Activated CD4-positive, alpha-beta T cell treated with anti-CD3 and anti-CD28 coated beads for 48 hours (primary cell): ENCODE measurements around the gene DEGS2.

Experiments
- DNase-seq: peaks from one replicate; pipeline ENCODE4 v3.0.0-alpha.2; 2020

DEGS2 gene

GRCh38 chr14:100147691-100148464, 11.6 kb downstream of the DEGS2 start:
- no peak for DNase-seq

- DNase-seq, result peak; percentile 69
Measured at GRCh38 chr14:100147181-100147631, 12.2 kb downstream of the DEGS2 start.

- DNase-seq, result peak; percentile 29
Measured at GRCh38 chr14:100146531-100147091, 12.8 kb downstream of the DEGS2 start.

- no peak for DNase-seq
Measured at GRCh38 chr14:100145682-100146464, 13.6 kb downstream of the DEGS2 start.

GRCh38 chr14:100144996-100145646, 14.3 kb downstream of the DEGS2 start:
- no peak for DNase-seq

GRCh38 chr14:100144645-100144995, 14.8 kb downstream of the DEGS2 start:
- DNase-seq, result no peak

GRCh38 chr14:100143934-100144333, 15.5 kb downstream of the DEGS2 start:
- DNase-seq, result no peak

- no peak for DNase-seq
Measured at GRCh38 chr14:100143523-100143922, 15.9 kb downstream of the DEGS2 start.

GRCh38 chr14:100142073-100143040, 17.1 kb downstream of the DEGS2 start:
- no peak for DNase-seq

GRCh38 chr14:100141098-100141497, 18.3 kb downstream of the DEGS2 start:
- DNase-seq, result no peak

- DNase-seq, result no peak
Measured at GRCh38 chr14:100140452-100141078, 18.9 kb downstream of the DEGS2 start.

GRCh38 chr14:100138955-100139354, 20.5 kb downstream of the DEGS2 start:
- DNase-seq, result no peak

- DNase-seq, result no peak
Measured at GRCh38 chr14:100138082-100138787, 21.2 kb downstream of the DEGS2 start.

GRCh38 chr14:100137173-100137572, 22.3 kb downstream of the DEGS2 start:
- no peak for DNase-seq

GRCh38 chr14:100135784-100136183, 23.7 kb downstream of the DEGS2 start:
- DNase-seq, result no peak

- no peak for DNase-seq
Measured at GRCh38 chr14:100135073-100135472, 24.4 kb downstream of the DEGS2 start.

- no peak for DNase-seq
Measured at GRCh38 chr14:100134586-100134985, 24.9 kb downstream of the DEGS2 start.

GRCh38 chr14:100132903-100133510, 26.4 kb downstream of the DEGS2 start:
- no peak for DNase-seq

GRCh38 chr14:100132161-100132902, 27.1 kb downstream of the DEGS2 start:
- no peak for DNase-seq

GRCh38 chr14:100131181-100131580, 28.3 kb downstream of the DEGS2 start:
- DNase-seq, result no peak
